IMR-90 (cell line): ENCODE data around the gene SLC35B4. TPM values are rescaled to one million over a fixed set of nuclear protein-coding genes. Genes with fewer than 3 reads are reported as not detected.

Experiments
- ATAC-seq: fragments of 200-7000 bp; cut with Tn5 transposase; 2 replicates; pipeline ENCODE4 v1.9.1; 2020; ENCODE audit warnings: low read depth, mild to moderate bottlenecking, moderate library complexity
- BruUV-seq: library from RNA; stranded (reverse); fragments of 400-500 nt; replicated peaks from 2 replicates; lab custom pipeline; 2021; lab: Mats Ljungman, UMichigan
- CTCF ChIA-PET: fragments of 300-600 bp; formaldehyde crosslinking; extraction: SDS; loops from one replicate; lab custom pipeline; 2021; ENCODE audit warnings: antibody characterized with exemption; lab: Yijun Ruan, JAX
- POLR2A ChIA-PET: fragments of 300-600 bp; sonication (Branson Sonifier 250); formaldehyde crosslinking; loops from one replicate; lab custom pipeline; 2022; ENCODE audit warnings: antibody characterized with exemption; ENCODE audit not compliant: unreplicated experiment; lab: Charles Lee
- DNase-seq: peaks from one replicate; pipeline ENCODE4 v3.0.0; 2013
- H2AFZ ChIP-seq: replicated peaks from 2 replicates; pipeline ENCODE3; 2013; ENCODE audit warnings: low read length, mild to moderate bottlenecking; ENCODE audit not compliant: poor library complexity
- H2AK5ac ChIP-seq: 2 replicates; pipeline ENCODE4 v1.6.1; 2013; ENCODE audit warnings: low read depth, low read length, inconsistent platforms
- H2AK9ac ChIP-seq: replicated peaks from 2 replicates; pipeline ENCODE3; 2013; ENCODE audit warnings: mild to moderate bottlenecking, low read depth, low read length, moderate library complexity; ENCODE audit not compliant: poor library complexity
- H2BK120ac ChIP-seq: 2 replicates; pipeline ENCODE4 v1.6.1; 2013; ENCODE audit warnings: low read depth, low read length, inconsistent platforms
- H2BK15ac ChIP-seq: 3 replicates; pipeline ENCODE4 v1.6.1; 2013; ENCODE audit warnings: low read depth, low read length, inconsistent platforms
- H2BK20ac ChIP-seq: 2 replicates; pipeline ENCODE4 v1.6.1; 2013; ENCODE audit warnings: low read depth, mild to moderate bottlenecking, inconsistent platforms, low read length, moderate library complexity
- H2BK5ac ChIP-seq: 2 replicates; pipeline ENCODE4 v1.6.1; 2013; ENCODE audit warnings: mild to moderate bottlenecking, low read depth, low read length, inconsistent platforms; ENCODE audit not compliant: poor library complexity, severe bottlenecking
- H3K14ac ChIP-seq: replicated peaks from 2 replicates; pipeline ENCODE4 v1.6.1; 2013; ENCODE audit warnings: low read depth, low read length, inconsistent platforms
- H3K18ac ChIP-seq: 2 replicates; pipeline ENCODE4 v1.6.1; 2013; ENCODE audit warnings: low read depth, low read length, control low read depth
- H3K23ac ChIP-seq: 2 replicates; pipeline ENCODE4 v1.6.1; 2013; ENCODE audit warnings: low read depth, low read length, inconsistent platforms
- H3K27ac ChIP-seq: 2 replicates; pipeline ENCODE4 v1.5.1; 2013; ENCODE audit warnings: mild to moderate bottlenecking, control low read depth, low read length; ENCODE audit not compliant: insufficient read depth
- H3K27me3 ChIP-seq: 2 replicates; pipeline ENCODE4 v1.6.1; 2013; ENCODE audit warnings: low read length; ENCODE audit not compliant: control insufficient read depth, insufficient read depth
- H3K36me3 ChIP-seq: 2 replicates; pipeline ENCODE4 v1.6.1; 2013; ENCODE audit warnings: low read length, mixed read lengths; ENCODE audit not compliant: control insufficient read depth, insufficient read depth
- H3K4ac ChIP-seq: 2 replicates; pipeline ENCODE4 v1.6.1; 2013; ENCODE audit warnings: low read depth, low read length, inconsistent platforms
- H3K4me1 ChIP-seq: 2 replicates; pipeline ENCODE4 v1.6.1; 2013; ENCODE audit warnings: low read length, mixed read lengths; ENCODE audit not compliant: control insufficient read depth, insufficient read depth
- H3K4me2 ChIP-seq: 2 replicates; pipeline ENCODE4 v1.6.1; 2013; ENCODE audit warnings: low read depth, mild to moderate bottlenecking, control low read depth, low read length, moderate library complexity
- H3K4me3 ChIP-seq: 2 replicates; pipeline ENCODE4 v1.5.1; 2013; ENCODE audit warnings: low read depth, mild to moderate bottlenecking, control low read depth, low read length, moderate library complexity; ENCODE audit not compliant: insufficient read depth
- H3K56ac ChIP-seq: 2 replicates; pipeline ENCODE4 v1.6.1; 2013; ENCODE audit warnings: low read length, inconsistent platforms; ENCODE audit not compliant: insufficient read depth; ENCODE audit errors: extremely low read depth
- H3K79me1 ChIP-seq, 2 experiments: 2 replicates each; pipeline ENCODE4 v1.6.1; 2013; ENCODE audit warnings: low read length in 2 of 2, inconsistent platforms in 1 of 2, low read depth in 1 of 2
- H3K9ac ChIP-seq: 2 replicates; pipeline ENCODE4 v1.6.1; 2013; ENCODE audit warnings: low read depth, low read length, control low read depth
- H3K9me1 ChIP-seq: 2 replicates; pipeline ENCODE4 v1.6.1; 2013; ENCODE audit warnings: low read length, inconsistent platforms; ENCODE audit not compliant: insufficient read depth
- H3K9me3 ChIP-seq: 2 replicates; pipeline ENCODE4 v1.6.1; 2013; ENCODE audit warnings: low read length; ENCODE audit not compliant: control insufficient read depth, insufficient read depth
- H4K20me1 ChIP-seq: 2 replicates; pipeline ENCODE4 v1.6.1; 2013; ENCODE audit warnings: low read length, inconsistent platforms; ENCODE audit not compliant: insufficient read depth
- H4K5ac ChIP-seq: 2 replicates; pipeline ENCODE4 v1.6.1; 2013; ENCODE audit warnings: mild to moderate bottlenecking, low read depth, low read length, control low read depth
- H4K8ac ChIP-seq, 2 experiments: 2 replicates each; pipeline ENCODE4 v1.6.1; 2013; ENCODE audit warnings: low read depth in 2 of 2, low read length in 2 of 2, control low read depth in 1 of 2, inconsistent platforms in 1 of 2
- H4K91ac ChIP-seq: 2 replicates; pipeline ENCODE4 v1.6.1; 2013; ENCODE audit warnings: low read depth, low read length, inconsistent platforms; ENCODE audit not compliant: insufficient read depth
- BHLHE40 ChIP-seq: fragments of 150-350 bp; IDR thresholded peaks from 2 replicates; pipeline ENCODE4 v1.6.1; 2016; ENCODE audit warnings: mild to moderate bottlenecking, low read depth, low read length
- CEBPB ChIP-seq: IDR thresholded peaks from 2 replicates; pipeline ENCODE4 v1.6.1; 2012; ENCODE audit warnings: low read depth, low read length, improper control_type of control experiment
- MAFK ChIP-seq: IDR thresholded peaks from 2 replicates; pipeline ENCODE4 v1.6.1; 2012; ENCODE audit warnings: low read depth, low read length, improper control_type of control experiment
- NFE2L2 ChIP-seq: fragments of 150-350 bp; IDR thresholded peaks from 2 replicates; pipeline ENCODE4 v1.6.1; 2016; ENCODE audit warnings: low read depth, mild to moderate bottlenecking, low read length
- RAD21 ChIP-seq: IDR thresholded peaks from 2 replicates; pipeline ENCODE4 v1.6.1; 2012; ENCODE audit warnings: low read length, improper control_type of control experiment
- RCOR1 ChIP-seq: IDR thresholded peaks from 2 replicates; pipeline ENCODE4 v1.6.1; 2012; ENCODE audit warnings: mild to moderate bottlenecking, low read length, improper control_type of control experiment; ENCODE audit not compliant: insufficient replicate concordance
- RFX5 ChIP-seq: IDR thresholded peaks from 2 replicates; pipeline ENCODE4 v1.8.0; 2012; ENCODE audit warnings: low read depth, mild to moderate bottlenecking, low read length, moderate library complexity
- SMC3 ChIP-seq: fragments of 150-350 bp; IDR thresholded peaks from 2 replicates; pipeline ENCODE4 v1.6.1; 2016; ENCODE audit warnings: low read depth, mild to moderate bottlenecking, antibody characterized with exemption, low read length, moderate library complexity
- WGBS, 2 experiments: methylation state at CpG; one replicate each; pipeline versions ENCODE4 v1.1.5 to v1.1.7; 2013; ENCODE audit warnings: missing lambda C conversion rate in 2 of 2; ENCODE audit not compliant: insufficient read length in 1 of 2; ENCODE audit errors: extremely low coverage in 2 of 2; 5-methylcytosine and 5-hydroxymethylcytosine counted together
- dilution Hi-C: fragments of 300-500 bp; cut with HindIII; formaldehyde crosslinking; loops from one replicate; pipeline ENCODE4 v1.14.3; 2018; ENCODE audit warnings: low sequenced_read_pairs; ENCODE audit not compliant: unreplicated experiment
- in situ Hi-C: fragments of 300-500 bp; cut with MboI; formaldehyde crosslinking; loops from 3 replicates; pipeline ENCODE4 v1.14.3; 2019; ENCODE audit warnings: low sequenced_read_pairs, inconsistent platforms, mixed read lengths
- intact Hi-C: fragments of 100-400 bp; cut with micrococcal nuclease; formaldehyde crosslinking; loops from 2 replicates; pipeline ENCODE4 v1.10.0; 2022
- polyA plus RNA-seq, 3 experiments: library from polyadenylated mRNA; depleted of rRNA; stranded (reverse); fragments of >200 nt; gene quantifications; 2 replicates each; pipeline ENCODE4 v1.2.3, GENCODE V29; 2012; ENCODE audit warnings: low replicate concordance in 1 of 3
- total RNA-seq: library from RNA; depleted of rRNA; stranded (reverse); fragments of >200 nt; gene quantifications from 2 replicates; pipeline ENCODE4 v1.2.3, GENCODE V29; 2012
- TF ChIP-seq, protein P1 (sequence below): fragments of 150-350 bp; IDR thresholded peaks from 2 replicates; pipeline ENCODE4 v1.6.1; 2016; ENCODE audit warnings: low read depth, mild to moderate bottlenecking, low read length, moderate library complexity, borderline replicate concordance

Gene SLC35B4
- total and polyA plus RNA-seq, 2 of the 4 experiments (the other 2 are of a cell fraction): 10.0 to 15.6 TPM

DNA sequence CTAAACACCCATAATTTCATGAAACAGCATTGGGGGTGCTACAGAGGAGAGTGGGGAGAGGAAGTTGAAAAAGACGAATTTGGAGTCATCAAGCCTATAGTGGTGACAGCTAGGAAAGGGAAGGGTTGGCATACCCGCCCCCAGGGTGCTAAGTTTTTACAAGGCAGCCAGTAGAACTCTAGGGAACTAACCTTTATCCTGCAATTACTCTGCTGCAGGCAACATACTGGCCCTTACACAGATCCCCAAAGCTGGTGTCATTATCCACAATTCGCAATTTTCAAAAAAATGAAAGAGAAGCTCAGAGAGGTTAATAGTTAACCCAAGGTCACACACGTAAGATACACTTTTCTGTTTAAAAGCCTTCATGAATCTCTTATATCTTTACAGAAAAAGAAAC is 14.2 kb upstream of the SLC35B4 start:
- H3K27ac ChIP-seq: no peak overlapping the region
- 56% methylated on average over 2 of the region's 4 CpGs; no CpG with 5 or more reads in 1 of the 2 experiments for WGBS, 2 experiments
- ChIA-PET POLR2A (no interaction called here), CTCF (no interaction called here)
- no peak overlapping the region for H2BK15ac ChIP-seq
- no peak overlapping the region for H2AK9ac ChIP-seq
- H3K4me1 ChIP-seq: no peaks in the 10 kb centered on the region
- no peak overlapping the region for H2BK5ac ChIP-seq
- H3K4ac ChIP-seq: no peak overlapping the region
- TF ChIP-seq CEBPB (no peak), RCOR1 (no peak), MAFK (no peak), NFE2L2 (no peak), BHLHE40 (no peak), RFX5 (no peak), SMC3 (no peak), RAD21 (no peak)
- TF ChIP-seq, protein P1, sequence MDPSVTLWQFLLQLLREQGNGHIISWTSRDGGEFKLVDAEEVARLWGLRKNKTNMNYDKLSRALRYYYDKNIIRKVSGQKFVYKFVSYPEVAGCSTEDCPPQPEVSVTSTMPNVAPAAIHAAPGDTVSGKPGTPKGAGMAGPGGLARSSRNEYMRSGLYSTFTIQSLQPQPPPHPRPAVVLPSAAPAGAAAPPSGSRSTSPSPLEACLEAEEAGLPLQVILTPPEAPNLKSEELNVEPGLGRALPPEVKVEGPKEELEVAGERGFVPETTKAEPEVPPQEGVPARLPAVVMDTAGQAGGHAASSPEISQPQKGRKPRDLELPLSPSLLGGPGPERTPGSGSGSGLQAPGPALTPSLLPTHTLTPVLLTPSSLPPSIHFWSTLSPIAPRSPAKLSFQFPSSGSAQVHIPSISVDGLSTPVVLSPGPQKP: no peak
- H4K5ac ChIP-seq: no peak overlapping the region
- H3K56ac ChIP-seq: no peak overlapping the region
- no peak overlapping the region for H3K18ac ChIP-seq
- H3K23ac ChIP-seq: no peak overlapping the region
- H3K14ac ChIP-seq: no peak overlapping the region
- dilution Hi-C loops: no loop called here
- no peak overlapping the region for H4K8ac ChIP-seq
- in situ Hi-C loops: no loop called here
- intact Hi-C loops: no loop called here
- H2AFZ ChIP-seq: no peak overlapping the region
- H3K9me3 ChIP-seq: 0 out of 2 replicates have a peak, but pooled peaks cover 2% of the 10 kb centered on the region
- no peak for DNase-seq
- H4K91ac ChIP-seq: no peak overlapping the region
- H4K20me1 ChIP-seq: no peaks in the 10 kb centered on the region
- peaks cover 12% of the 10 kb centered on the region for H3K27me3 ChIP-seq
- H2AK5ac ChIP-seq: no peak overlapping the region
- no peak for ATAC-seq
- no peaks in the 10 kb centered on the region for H3K9me1 ChIP-seq
- no peaks in the 10 kb centered on the region for H3K36me3 ChIP-seq
- H3K79me1 ChIP-seq: no peaks in the 10 kb centered on the region
- BruUV-seq: no TSS peak
- H3K4me3 ChIP-seq: no peak overlapping the region
- H3K4me2 ChIP-seq: no peak overlapping the region
- H2BK120ac ChIP-seq: no peak overlapping the region
- no peak overlapping the region for H2BK20ac ChIP-seq
- H3K9ac ChIP-seq: no peak overlapping the region
